ENCODE results near the gene TCEAL6. TPM values are rescaled to one million over a fixed set of nuclear protein-coding genes. Genes with fewer than 3 reads are reported as not detected.

Gene TCEAL6
- polyA plus RNA-seq, 1 donor (not counting 4 experiments of a cell fraction or from before 2014, with no cell fraction given), result not detected

DNA sequence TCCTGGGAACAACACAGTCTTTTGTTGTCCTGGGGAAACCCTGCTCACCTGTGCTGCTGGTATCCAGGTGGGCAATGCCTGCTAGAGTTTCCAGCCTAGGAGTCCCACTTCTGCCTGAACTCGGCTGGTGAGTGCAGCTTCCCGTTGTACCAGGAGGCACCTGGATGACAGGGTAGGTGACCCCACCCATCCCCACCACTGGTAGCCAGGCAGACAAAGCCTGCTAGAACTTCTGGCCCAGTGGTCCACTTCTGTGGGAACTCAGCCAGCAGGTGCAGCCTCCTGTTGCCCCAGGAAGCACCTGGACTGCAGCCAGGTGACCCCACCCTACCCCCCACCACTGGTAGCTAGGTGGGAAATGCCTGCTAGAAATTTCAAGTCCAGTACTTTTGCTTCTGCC lies 26.5 kb downstream of the TCEAL6 start:
- Histone ChIP-seq H3K27me3 (ENCODE audit: control insufficient read depth, extremely low read depth, insufficient read depth, low read length) (no peaks in the 10 kb centered on the region), H3K9ac (ENCODE audit: control insufficient read depth, extremely low read depth, insufficient read depth, low read length) (no peak overlapping the region), H3K9me1 (ENCODE audit: control insufficient read depth, extremely low read depth, insufficient read depth, low read length) (no peaks in the 10 kb centered on the region), H2AFZ (ENCODE audit: control insufficient read depth, low read length) (no peak overlapping the region), H3K36me3 (ENCODE audit: control insufficient read depth in 2 of 2, extremely low read depth in 1 of 2, insufficient read depth in 2 of 2, low read length in 2 of 2) (no peaks in the 10 kb centered on the region), H4K20me1 (ENCODE audit: control insufficient read depth, extremely low read depth, insufficient read depth, low read length) (no peaks in the 10 kb centered on the region), H3K4me2 (ENCODE audit: control insufficient read depth, extremely low read depth, insufficient read depth, low read depth, low read length) (no peak overlapping the region), H3K4me1 (ENCODE audit: control insufficient read depth, extremely low read depth, insufficient read depth, low read length) (no peaks in the 10 kb centered on the region), H3K27ac (ENCODE audit: control insufficient read depth, insufficient read depth, low read length) (no peak overlapping the region), H3K79me2 (ENCODE audit: control insufficient read depth, insufficient read depth, low read length) (no peaks in the 10 kb centered on the region), H3K4me3 (ENCODE audit: control insufficient read depth in 2 of 3, extremely low read depth in 1 of 3, insufficient read depth in 2 of 3, low read depth in 1 of 3, low read length in 3 of 3) (no peak overlapping the region), H3K9me3 (ENCODE audit: control insufficient read depth, low read depth, low read length) (no peaks in the 10 kb centered on the region)
- TF ChIP-seq, protein P1, sequence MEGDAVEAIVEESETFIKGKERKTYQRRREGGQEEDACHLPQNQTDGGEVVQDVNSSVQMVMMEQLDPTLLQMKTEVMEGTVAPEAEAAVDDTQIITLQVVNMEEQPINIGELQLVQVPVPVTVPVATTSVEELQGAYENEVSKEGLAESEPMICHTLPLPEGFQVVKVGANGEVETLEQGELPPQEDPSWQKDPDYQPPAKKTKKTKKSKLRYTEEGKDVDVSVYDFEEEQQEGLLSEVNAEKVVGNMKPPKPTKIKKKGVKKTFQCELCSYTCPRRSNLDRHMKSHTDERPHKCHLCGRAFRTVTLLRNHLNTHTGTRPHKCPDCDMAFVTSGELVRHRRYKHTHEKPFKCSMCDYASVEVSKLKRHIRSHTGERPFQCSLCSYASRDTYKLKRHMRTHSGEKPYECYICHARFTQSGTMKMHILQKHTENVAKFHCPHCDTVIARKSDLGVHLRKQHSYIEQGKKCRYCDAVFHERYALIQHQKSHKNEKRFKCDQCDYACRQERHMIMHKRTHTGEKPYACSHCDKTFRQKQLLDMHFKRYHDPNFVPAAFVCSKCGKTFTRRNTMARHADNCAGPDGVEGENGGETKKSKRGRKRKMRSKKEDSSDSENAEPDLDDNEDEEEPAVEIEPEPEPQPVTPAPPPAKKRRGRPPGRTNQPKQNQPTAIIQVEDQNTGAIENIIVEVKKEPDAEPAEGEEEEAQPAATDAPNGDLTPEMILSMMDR (optimal IDR thresholded peaks at IDR 0.05 in 1 of 3, IDR thresholded peaks at IDR 0.05 in 1 of 3, conservative IDR thresholded peaks at IDR 0.05 in 1 of 3; ENCODE audit: extremely low read depth in 1 of 3, insufficient read depth in 2 of 3, low read length in 3 of 3), result no peak
- no peak for TF ChIP-seq EZH2 (IDR thresholded peaks at IDR 0.05; ENCODE audit: low read length)
- DNase-seq (ENCODE audit: low read depth, low spot score), result no peak
- FAIRE-seq, result no peak
- dilution Hi-C loops (cut with MboI; ENCODE audit: extremely low pct_ligation_motif_present, low sequenced_read_pairs), result no loop called here

- no peaks in the 10 kb centered on the region for H3K36me3 ChIP-seq (ENCODE audit: control insufficient read depth in 2 of 2, extremely low read depth in 1 of 2, insufficient read depth in 2 of 2, low read length in 2 of 2)
- TF ChIP-seq, protein P1 (optimal IDR thresholded peaks at IDR 0.05 in 1 of 3, IDR thresholded peaks at IDR 0.05 in 1 of 3, conservative IDR thresholded peaks at IDR 0.05 in 1 of 3; ENCODE audit: extremely low read depth in 1 of 3, insufficient read depth in 2 of 3, low read length in 3 of 3), result no peak
- no peak for TF ChIP-seq EZH2 (IDR thresholded peaks at IDR 0.05; ENCODE audit: low read length)
- H3K27ac ChIP-seq (ENCODE audit: control insufficient read depth, insufficient read depth, low read length), result no peak overlapping the region
- H3K79me2 ChIP-seq (ENCODE audit: control insufficient read depth, insufficient read depth, low read length), result no peaks in the 10 kb centered on the region
- FAIRE-seq (no peak), DNase-seq (ENCODE audit: low read depth, low spot score) (no peak)
- H3K4me1 ChIP-seq (ENCODE audit: control insufficient read depth, extremely low read depth, insufficient read depth, low read length), result no peaks in the 10 kb centered on the region
- H3K9ac ChIP-seq (ENCODE audit: control insufficient read depth, extremely low read depth, insufficient read depth, low read length), result no peak overlapping the region
- H3K4me3 ChIP-seq (ENCODE audit: control insufficient read depth in 2 of 3, extremely low read depth in 1 of 3, insufficient read depth in 2 of 3, low read depth in 1 of 3, low read length in 3 of 3), result no peak overlapping the region
- H3K27me3 ChIP-seq (ENCODE audit: control insufficient read depth, extremely low read depth, insufficient read depth, low read length), result no peaks in the 10 kb centered on the region
- H4K20me1 ChIP-seq (ENCODE audit: control insufficient read depth, extremely low read depth, insufficient read depth, low read length), result no peaks in the 10 kb centered on the region
- H3K9me1 ChIP-seq (ENCODE audit: control insufficient read depth, extremely low read depth, insufficient read depth, low read length), result no peaks in the 10 kb centered on the region
- no peaks in the 10 kb centered on the region for H3K9me3 ChIP-seq (ENCODE audit: control insufficient read depth, low read depth, low read length)
- dilution Hi-C loops (cut with MboI; ENCODE audit: extremely low pct_ligation_motif_present, low sequenced_read_pairs), result no loop called here
- no peak overlapping the region for H3K4me2 ChIP-seq (ENCODE audit: control insufficient read depth, extremely low read depth, insufficient read depth, low read depth, low read length)
- H2AFZ ChIP-seq (ENCODE audit: control insufficient read depth, low read length), result no peak overlapping the region
These were observed 28.9 kb downstream of the TCEAL6 start for GRCh38 chrX:102113367-102113766.

Other genes with a start within 250 kb of the TCEAL6 start
- gene ZMAT1, start 210.5 kb downstream of the TCEAL6 start, polyA plus RNA-seq, result 0.03 to 0.04 TPM in 2 of 3 replicates, not detected in the other
- not detected in 3 replicates for gene TCEAL2, start 16.8 kb downstream of the TCEAL6 start, polyA plus RNA-seq
- gene BEX5, start 13.5 kb upstream of the TCEAL6 start, polyA plus RNA-seq, result 0.58 to 1.8 TPM (median 1.5 TPM) in 3 replicates
- not detected in 3 replicates for gene TCP11X1, start 72.8 kb upstream of the TCEAL6 start, polyA plus RNA-seq
- not detected in 3 replicates for gene NXF2, start 104.7 kb upstream of the TCEAL6 start, polyA plus RNA-seq